Endothelial cell (in vitro differentiated cells): Measurements from ENCODE around the gene FGFBP1. TPM values are rescaled to one million over a fixed set of nuclear protein-coding genes. Genes with fewer than 3 reads are reported as not detected.

Experiments
- DNase-seq: peaks from one replicate; pipeline ENCODE4 v3.0.0; 2021; ENCODE audit warnings: low spot score
- H3K27ac Mint-ChIP-seq: one replicate; pipeline ENCODE4 v1.8.0; 2021; ENCODE audit warnings: mixed read lengths, inconsistent platforms; ENCODE audit not compliant: unreplicated experiment
- H3K27me3 Mint-ChIP-seq: one replicate; pipeline ENCODE4 v1.8.0; 2021; ENCODE audit warnings: mild to moderate bottlenecking, moderate library complexity, mixed read lengths, inconsistent platforms; ENCODE audit not compliant: unreplicated experiment
- H3K36me3 Mint-ChIP-seq: one replicate; pipeline ENCODE4 v1.8.0; 2021; ENCODE audit warnings: mild to moderate bottlenecking, low read depth, mixed read lengths, inconsistent platforms; ENCODE audit not compliant: unreplicated experiment
- H3K4me1 Mint-ChIP-seq: one replicate; pipeline ENCODE4 v1.8.0; 2021; ENCODE audit warnings: mild to moderate bottlenecking, mixed read lengths, inconsistent platforms; ENCODE audit not compliant: unreplicated experiment
- H3K4me3 Mint-ChIP-seq: one replicate; pipeline ENCODE4 v1.8.0; 2021; ENCODE audit warnings: mild to moderate bottlenecking, mixed read lengths, inconsistent platforms; ENCODE audit not compliant: unreplicated experiment
- H3K9me3 Mint-ChIP-seq: one replicate; pipeline ENCODE4 v1.8.0; 2021; ENCODE audit warnings: mixed read lengths, inconsistent platforms; ENCODE audit not compliant: unreplicated experiment
- total RNA-seq: library from RNA; stranded (reverse); fragmentation: NEBNext Ultra II Directional; extraction: Animal tissue kit (Norgen Biotek cat#: 25700); gene quantifications from one replicate; pipeline ENCODE4 v1.2.1, GENCODE V29; 2021; ENCODE audit not compliant: unreplicated experiment
- TF ChIP-seq, protein P1 (sequence below): fragments of 200-600 bp; sonication (generic); IDR thresholded peaks from one replicate; pipeline ENCODE4 v1.5.0; 2021; ENCODE audit warnings: antibody characterized with exemption; ENCODE audit not compliant: unreplicated experiment

FGFBP1 gene
- total RNA-seq, 1 donor from 2014 or later, result not detected

DNA sequence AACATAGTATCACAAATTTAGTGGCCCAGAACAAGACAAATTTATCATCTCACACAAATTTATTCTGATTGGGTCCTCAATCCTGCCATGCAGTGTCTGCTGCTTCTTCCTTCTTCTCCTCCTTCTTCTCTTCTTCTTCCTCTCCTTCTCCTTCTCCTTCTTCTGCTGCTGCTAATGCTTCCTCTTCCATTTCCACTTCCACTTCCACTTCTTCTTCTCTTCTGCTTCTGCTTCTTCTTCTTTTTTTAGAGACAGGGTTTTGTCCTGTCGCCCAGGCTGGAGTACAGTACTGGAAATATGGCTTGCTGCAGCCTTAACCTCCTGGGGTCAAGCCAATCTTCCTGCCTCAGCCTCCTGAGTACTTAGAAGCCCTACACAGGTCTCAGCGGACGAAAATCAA lies 37.5 kb downstream of the FGFBP1 start:
- TF ChIP-seq, protein P1, sequence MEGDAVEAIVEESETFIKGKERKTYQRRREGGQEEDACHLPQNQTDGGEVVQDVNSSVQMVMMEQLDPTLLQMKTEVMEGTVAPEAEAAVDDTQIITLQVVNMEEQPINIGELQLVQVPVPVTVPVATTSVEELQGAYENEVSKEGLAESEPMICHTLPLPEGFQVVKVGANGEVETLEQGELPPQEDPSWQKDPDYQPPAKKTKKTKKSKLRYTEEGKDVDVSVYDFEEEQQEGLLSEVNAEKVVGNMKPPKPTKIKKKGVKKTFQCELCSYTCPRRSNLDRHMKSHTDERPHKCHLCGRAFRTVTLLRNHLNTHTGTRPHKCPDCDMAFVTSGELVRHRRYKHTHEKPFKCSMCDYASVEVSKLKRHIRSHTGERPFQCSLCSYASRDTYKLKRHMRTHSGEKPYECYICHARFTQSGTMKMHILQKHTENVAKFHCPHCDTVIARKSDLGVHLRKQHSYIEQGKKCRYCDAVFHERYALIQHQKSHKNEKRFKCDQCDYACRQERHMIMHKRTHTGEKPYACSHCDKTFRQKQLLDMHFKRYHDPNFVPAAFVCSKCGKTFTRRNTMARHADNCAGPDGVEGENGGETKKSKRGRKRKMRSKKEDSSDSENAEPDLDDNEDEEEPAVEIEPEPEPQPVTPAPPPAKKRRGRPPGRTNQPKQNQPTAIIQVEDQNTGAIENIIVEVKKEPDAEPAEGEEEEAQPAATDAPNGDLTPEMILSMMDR, result no peak
- H3K36me3 Mint-ChIP-seq, result no peaks in the 10 kb centered on the region
- no peaks in the 10 kb centered on the region for H3K9me3 Mint-ChIP-seq
- H3K27me3 Mint-ChIP-seq, result no peaks in the 10 kb centered on the region
- DNase-seq, result no peak
- H3K27ac Mint-ChIP-seq, result no peak overlapping the region
- H3K4me3 Mint-ChIP-seq, result no peak overlapping the region
- no peaks in the 10 kb centered on the region for H3K4me1 Mint-ChIP-seq

GRCh38 chr4:15899511-15899910 lies 39.0 kb downstream of the FGFBP1 start:
- no peaks in the 10 kb centered on the region for H3K9me3 Mint-ChIP-seq
- H3K4me1 Mint-ChIP-seq, result no peaks in the 10 kb centered on the region
- no peak overlapping the region for H3K27ac Mint-ChIP-seq
- H3K27me3 Mint-ChIP-seq, result no peaks in the 10 kb centered on the region
- TF ChIP-seq, protein P1, result no peak
- H3K36me3 Mint-ChIP-seq, result no peaks in the 10 kb centered on the region
- no peak overlapping the region for H3K4me3 Mint-ChIP-seq
- no peak for DNase-seq

GRCh38 chr4:15898902-15899301 lies 39.6 kb downstream of the FGFBP1 start:
- Mint-ChIP-seq H3K27me3 (no peaks in the 10 kb centered on the region), H3K4me3 (no peak overlapping the region), H3K27ac (no peak overlapping the region), H3K9me3 (no peaks in the 10 kb centered on the region), H3K36me3 (no peaks in the 10 kb centered on the region), H3K4me1 (no peaks in the 10 kb centered on the region)
- DNase-seq, result no peak
- TF ChIP-seq, protein P1, result no peak

DNA sequence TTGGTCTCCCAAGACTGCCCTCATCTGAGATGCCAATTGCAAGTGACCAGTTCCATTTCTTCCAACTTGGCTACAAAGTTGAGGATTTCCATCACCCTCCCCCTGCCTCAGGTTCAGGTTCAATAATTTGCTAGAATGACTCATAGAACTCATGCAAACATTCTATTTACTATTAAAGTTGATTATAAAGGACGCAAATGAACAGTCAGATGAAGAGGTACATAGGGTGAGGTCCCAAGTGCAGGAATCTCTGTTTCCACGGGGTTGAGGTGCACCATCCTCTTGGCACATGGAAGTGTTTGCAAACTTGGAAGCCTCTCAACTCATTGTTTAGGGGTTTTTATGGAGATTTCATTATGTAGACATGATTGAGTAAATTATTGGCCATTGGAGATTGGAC lies 41.0 kb downstream of the FGFBP1 start:
- H3K36me3 Mint-ChIP-seq, result no peaks in the 10 kb centered on the region
- peaks cover 1% of the 10 kb centered on the region for H3K27me3 Mint-ChIP-seq
- no peaks in the 10 kb centered on the region for H3K4me1 Mint-ChIP-seq
- DNase-seq, result no peak
- H3K4me3 Mint-ChIP-seq, result no peak overlapping the region
- TF ChIP-seq, protein P1, result no peak
- no peak overlapping the region for H3K27ac Mint-ChIP-seq
- no peaks in the 10 kb centered on the region for H3K9me3 Mint-ChIP-seq

- Mint-ChIP-seq H3K9me3 (no peaks in the 10 kb centered on the region), H3K27ac (no peak overlapping the region), H3K36me3 (no peaks in the 10 kb centered on the region), H3K27me3 (peaks cover 3% of the 10 kb centered on the region), H3K4me3 (no peak overlapping the region), H3K4me1 (no peaks in the 10 kb centered on the region)
- TF ChIP-seq, protein P1, result no peak
- no peak for DNase-seq
Observed at GRCh38 chr4:15894921-15895916, 43.3 kb downstream of the FGFBP1 start.
